ENCODE measurements around the gene PAQR5.
"Not testable (repeated sequence)": the region's sequence is repeated elsewhere in the genome, so short reads cannot be mapped to it uniquely, and the experiment has no call there.

The PAQR5 gene

GRCh38 chr15:69436951-69437350, 138.2 kb downstream of the PAQR5 start:
- Histone ChIP-seq H3K36me3 (peaks cover 86% of the 10 kb centered on the region), H3K4me3 (ENCODE audit: low read depth, low read length) (no peak overlapping the region), H3K9me3 (no peaks in the 10 kb centered on the region), H3K27me3 (no peaks in the 10 kb centered on the region), H3K4me1 (no peaks in the 10 kb centered on the region)
- TF ChIP-seq CTCF (IDR thresholded peaks at IDR 0.05; ENCODE audit: low read depth, low read length): no peak
- DNase-seq: no peak

- Histone ChIP-seq H3K27me3 (no peaks in the 10 kb centered on the region), H3K9me3 (no peaks in the 10 kb centered on the region), H3K4me3 (ENCODE audit: low read depth, low read length) (no peak overlapping the region), H3K4me1 (no peaks in the 10 kb centered on the region), H3K36me3 (peaks cover 85% of the 10 kb centered on the region)
- no peak for TF ChIP-seq CTCF (IDR thresholded peaks at IDR 0.05; ENCODE audit: low read depth, low read length)
- no peak for DNase-seq
Measured at GRCh38 chr15:69439623-69440022, 140.9 kb downstream of the PAQR5 start.

- DNase-seq: no peak
- Histone ChIP-seq H3K9me3 (no peaks in the 10 kb centered on the region), H3K36me3 (peaks cover 89% of the 10 kb centered on the region), H3K27me3 (no peaks in the 10 kb centered on the region), H3K4me3 (ENCODE audit: low read depth, low read length) (no peak overlapping the region), H3K4me1 (no peaks in the 10 kb centered on the region)
- no peak for TF ChIP-seq CTCF (IDR thresholded peaks at IDR 0.05; ENCODE audit: low read depth, low read length)
Measured at GRCh38 chr15:69443032-69443611, 144.4 kb downstream of the PAQR5 start.

- Histone ChIP-seq H3K4me3 (ENCODE audit: low read depth, low read length) (no peak overlapping the region), H3K27me3 (no peaks in the 10 kb centered on the region), H3K4me1 (no peaks in the 10 kb centered on the region), H3K36me3 (peaks cover 74% of the 10 kb centered on the region), H3K9me3 (no peaks in the 10 kb centered on the region)
- TF ChIP-seq CTCF (IDR thresholded peaks at IDR 0.05; ENCODE audit: low read depth, low read length): no peak
- DNase-seq: no peak
Measured at GRCh38 chr15:69444686-69445085, 146.0 kb downstream of the PAQR5 start.

GRCh38 chr15:69446953-69447352, 148.2 kb downstream of the PAQR5 start:
- H3K36me3 ChIP-seq: peaks cover 55% of the 10 kb centered on the region

DNA sequence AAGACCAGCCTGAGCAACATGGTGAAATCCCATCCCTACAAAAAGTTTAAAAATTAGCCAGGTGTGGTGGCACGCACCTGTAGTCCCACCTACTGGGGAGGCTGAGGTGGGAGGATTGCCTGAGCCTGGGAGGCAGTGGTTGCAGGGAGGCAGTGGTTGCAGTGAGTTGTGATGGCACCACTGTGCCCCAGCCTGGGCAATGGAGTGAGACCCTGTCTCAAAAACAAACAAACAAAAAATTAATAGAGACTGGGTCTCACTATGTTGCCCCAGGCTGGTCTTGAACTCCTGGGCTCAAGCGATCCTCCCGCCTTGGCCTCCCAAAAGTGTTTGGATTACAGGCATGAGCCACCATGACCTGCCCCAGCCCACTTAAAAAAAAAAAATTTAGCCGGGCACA, 151.5 kb downstream of the PAQR5 start:
- H3K9me3 ChIP-seq; DNase-seq; H3K4me3 ChIP-seq (ENCODE audit: low read depth, low read length); H3K27me3 ChIP-seq; H3K4me1 ChIP-seq: not testable (repeated sequence)
- H3K36me3 ChIP-seq: peaks cover 54% of the 10 kb centered on the region

More at GRCh38 chr15:69446953-69447352, 148.2 kb downstream of the PAQR5 start:
- Histone ChIP-seq H3K9me3 (no peaks in the 10 kb centered on the region), H3K4me3 (ENCODE audit: low read depth, low read length) (no peak overlapping the region), H3K4me1 (no peaks in the 10 kb centered on the region), H3K27me3 (no peaks in the 10 kb centered on the region)
- TF ChIP-seq CTCF (IDR thresholded peaks at IDR 0.05; ENCODE audit: low read depth, low read length): no peak
- no peak for DNase-seq
